OCI-LY7 (cell line): ENCODE measurements around the gene ADAMTS17. TPM values are rescaled to one million over a fixed set of nuclear protein-coding genes. Genes with fewer than 3 reads are reported as not detected.

Experiments used
- BruUV-seq: library from RNA; stranded (reverse); fragments of 400-500 nt; replicated peaks from 2 replicates; lab custom pipeline; 2021; lab: Mats Ljungman, UMichigan
- CTCF ChIA-PET: fragments of 300-600 bp; sonication (Branson Sonifier 250); formaldehyde crosslinking; loops from one replicate; lab custom pipeline; 2022; ENCODE audit warnings: antibody characterized with exemption; ENCODE audit not compliant: unreplicated experiment; lab: Charles Lee
- POLR2A ChIA-PET: fragments of 300-600 bp; sonication (Branson Sonifier 250); formaldehyde crosslinking; loops from one replicate; lab custom pipeline; 2022; ENCODE audit warnings: antibody characterized with exemption; lab: Charles Lee
- DNase-seq: peaks from one replicate; pipeline ENCODE4 v3.0.0-alpha.2; 2015; ENCODE audit warnings: low spot score
- H2AFZ ChIP-seq: fragments of 200-600 bp; sonication (generic), shearing (Covaris generic); 2 replicates; pipeline ENCODE4 v1.6.1; 2014; ENCODE audit warnings: mild to moderate bottlenecking, antibody characterized with exemption, low read length, moderate library complexity
- H3K27ac ChIP-seq: fragments of 200-600 bp; sonication (generic); 2 replicates; pipeline ENCODE4 v1.5.1; 2014; ENCODE audit warnings: mixed run types, low read depth, mild to moderate bottlenecking, moderate library complexity, low read length, inconsistent platforms; ENCODE audit not compliant: poor library complexity, severe bottlenecking
- H3K36me3 ChIP-seq: fragments of 200-600 bp; sonication (generic); 2 replicates; pipeline ENCODE4 v1.6.1; 2014; ENCODE audit warnings: mild to moderate bottlenecking, antibody characterized with exemption, low read length, moderate library complexity, mixed read lengths; ENCODE audit not compliant: insufficient read depth
- H3K4me1 ChIP-seq: fragments of 200-600 bp; sonication (generic); 2 replicates; pipeline ENCODE4 v1.5.1; 2014; ENCODE audit warnings: mild to moderate bottlenecking, low read length; ENCODE audit not compliant: insufficient read depth, poor library complexity, severe bottlenecking
- H3K4me2 ChIP-seq: fragments of 200-600 bp; sonication (generic); 2 replicates; pipeline ENCODE4 v1.6.1; 2014; ENCODE audit warnings: mild to moderate bottlenecking, low read length
- H3K4me3 ChIP-seq: fragments of 200-600 bp; sonication (generic); 2 replicates; pipeline ENCODE4 v1.5.1; 2014; ENCODE audit warnings: mild to moderate bottlenecking, low read depth, low read length; ENCODE audit not compliant: poor library complexity, severe bottlenecking
- H3K79me2 ChIP-seq: fragments of 200-600 bp; sonication (generic); 2 replicates; pipeline ENCODE4 v1.6.1; 2016; ENCODE audit warnings: low read depth, mild to moderate bottlenecking, low read length, moderate library complexity, mixed read lengths; ENCODE audit not compliant: insufficient read depth
- H3K9me2 ChIP-seq: fragments of 200-600 bp; sonication (generic); 2 replicates; pipeline ENCODE4 v1.6.1; 2016; ENCODE audit warnings: mild to moderate bottlenecking, low read length, mixed read lengths; ENCODE audit not compliant: insufficient read depth
- H3K9me3 ChIP-seq: fragments of 200-600 bp; sonication (generic); 2 replicates; pipeline ENCODE4 v1.6.1; 2014; ENCODE audit warnings: mild to moderate bottlenecking, mixed run types, low read length, mixed read lengths
- H4K20me1 ChIP-seq: fragments of 200-600 bp; sonication (generic); 2 replicates; pipeline ENCODE4 v1.6.1; 2014; ENCODE audit warnings: mild to moderate bottlenecking, antibody characterized with exemption, low read length, moderate library complexity, mixed read lengths; ENCODE audit not compliant: insufficient read depth
- EZH2phosphoT487 ChIP-seq: fragments of 200-600 bp; sonication (generic); IDR thresholded peaks from 2 replicates; pipeline ENCODE4 v1.6.1; 2018; ENCODE audit warnings: low read depth, borderline replicate concordance, mild to moderate bottlenecking, mixed run types, antibody characterized with exemption, low read length, moderate library complexity, mixed read lengths
- intact Hi-C: fragments of 100-400 bp; cut with micrococcal nuclease; formaldehyde crosslinking; loops from one replicate; pipeline ENCODE4 v1.10.0; 2022; ENCODE audit not compliant: unreplicated experiment
- total RNA-seq, 2 experiments: library from RNA; depleted of rRNA in 1 of 2; stranded (reverse); fragments of >200 nt in 1 of 2; shearing (Covaris generic) in 1 of 2; gene quantifications; 2 replicates each; pipeline ENCODE4 v1.2.3, GENCODE V29; 2014 to 2022
- TF ChIP-seq, protein P1 (sequence below): fragments of 200-600 bp; sonication (generic); conservative IDR thresholded peaks from 2 replicates; pipeline ENCODE4 v1.5.1; 2014; ENCODE audit warnings: mild to moderate bottlenecking, antibody characterized with exemption, low read length, moderate library complexity, mixed read lengths

The ADAMTS17 gene
- total RNA-seq, 2 experiments from 2014 or later = not detected

DNA sequence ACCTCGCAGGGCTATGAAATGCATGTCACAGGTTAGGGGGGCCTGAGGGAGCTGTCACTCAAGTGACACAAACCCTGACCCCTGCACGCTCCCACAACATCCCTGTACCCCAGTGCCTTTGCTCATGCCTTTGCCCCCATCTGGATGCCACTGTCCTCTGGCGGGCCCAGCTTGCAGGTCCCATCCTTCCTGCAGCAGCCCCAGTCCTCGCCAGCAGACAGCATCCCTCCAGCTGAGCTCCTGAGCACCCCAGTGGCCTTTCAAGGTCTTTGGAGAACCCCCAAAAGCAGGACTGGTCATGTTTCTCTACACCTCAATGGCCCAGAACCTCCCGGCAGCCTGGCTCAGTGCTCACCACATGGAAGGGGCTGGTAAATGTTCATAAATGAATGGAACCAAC lies 170.4 kb downstream of the ADAMTS17 start:
- Histone ChIP-seq H3K4me1 (no peaks in the 10 kb centered on the region), H3K9me3 (peaks cover 14% of the 10 kb centered on the region), H4K20me1 (no peaks in the 10 kb centered on the region), H3K79me2 (no peaks in the 10 kb centered on the region), H3K4me2 (no peak overlapping the region), H3K4me3 (no peak overlapping the region), H3K27ac (no peak overlapping the region), H3K9me2 (no peaks in the 10 kb centered on the region), H3K36me3 (no peaks in the 10 kb centered on the region), H2AFZ (no peak overlapping the region)
- TF ChIP-seq EZH2phosphoT487 = no peak
- TF ChIP-seq, protein P1, sequence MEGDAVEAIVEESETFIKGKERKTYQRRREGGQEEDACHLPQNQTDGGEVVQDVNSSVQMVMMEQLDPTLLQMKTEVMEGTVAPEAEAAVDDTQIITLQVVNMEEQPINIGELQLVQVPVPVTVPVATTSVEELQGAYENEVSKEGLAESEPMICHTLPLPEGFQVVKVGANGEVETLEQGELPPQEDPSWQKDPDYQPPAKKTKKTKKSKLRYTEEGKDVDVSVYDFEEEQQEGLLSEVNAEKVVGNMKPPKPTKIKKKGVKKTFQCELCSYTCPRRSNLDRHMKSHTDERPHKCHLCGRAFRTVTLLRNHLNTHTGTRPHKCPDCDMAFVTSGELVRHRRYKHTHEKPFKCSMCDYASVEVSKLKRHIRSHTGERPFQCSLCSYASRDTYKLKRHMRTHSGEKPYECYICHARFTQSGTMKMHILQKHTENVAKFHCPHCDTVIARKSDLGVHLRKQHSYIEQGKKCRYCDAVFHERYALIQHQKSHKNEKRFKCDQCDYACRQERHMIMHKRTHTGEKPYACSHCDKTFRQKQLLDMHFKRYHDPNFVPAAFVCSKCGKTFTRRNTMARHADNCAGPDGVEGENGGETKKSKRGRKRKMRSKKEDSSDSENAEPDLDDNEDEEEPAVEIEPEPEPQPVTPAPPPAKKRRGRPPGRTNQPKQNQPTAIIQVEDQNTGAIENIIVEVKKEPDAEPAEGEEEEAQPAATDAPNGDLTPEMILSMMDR = no peak
- DNase-seq = no peak
- ChIA-PET POLR2A (no interaction called here), CTCF (interaction anchor here (0.6 kb wide), 1 partner anchor 44 kb away, joined by 3 read pairs; no protein-coding TSS in a partner anchor)
- intact Hi-C loops = no loop called here
- BruUV-seq = no TSS peak

DNA sequence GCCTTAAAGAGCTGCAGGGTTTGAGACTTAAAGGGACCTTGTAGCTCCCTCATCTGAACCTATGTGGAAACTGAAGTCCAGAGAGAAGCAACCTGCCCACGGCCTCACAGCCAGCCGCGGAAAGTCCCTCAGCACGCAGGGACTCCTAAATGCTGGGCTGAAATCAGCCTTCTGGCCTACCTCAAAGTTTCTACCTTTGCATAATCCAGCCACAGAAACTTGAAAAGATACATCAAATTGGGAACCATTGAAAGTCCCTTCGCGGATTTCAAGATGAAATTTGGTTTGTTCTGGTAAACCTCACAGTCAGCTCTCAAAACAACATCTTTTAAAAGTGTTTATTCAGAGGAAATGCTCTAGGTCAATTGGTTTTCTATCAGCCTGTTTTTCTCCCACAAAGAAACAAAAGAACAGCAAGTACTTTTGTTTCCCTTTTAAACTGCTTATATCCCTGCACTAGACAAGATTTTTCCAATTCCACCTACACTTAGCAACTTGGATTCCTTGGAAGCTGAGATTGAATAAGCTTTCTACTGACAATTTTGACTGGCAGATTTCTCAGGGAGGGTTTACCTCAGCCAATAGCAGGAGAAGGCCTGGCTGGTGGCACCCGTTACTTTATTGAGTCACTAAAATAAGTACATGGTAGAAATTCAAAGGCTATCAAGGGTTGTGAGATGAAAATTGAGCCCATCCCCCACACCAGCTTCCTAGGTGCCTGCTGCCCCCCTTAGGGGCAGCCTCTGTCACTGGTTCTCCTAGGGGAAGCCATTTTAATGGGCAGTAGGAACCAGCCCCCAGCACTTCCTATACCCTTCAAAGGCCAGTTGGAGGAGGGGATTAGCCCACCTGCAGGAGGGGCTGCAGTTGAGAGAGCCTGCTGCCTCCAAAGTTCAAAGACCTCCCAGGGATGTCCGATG lies 171.2 kb downstream of the ADAMTS17 start:
- DNase-seq = no peak
- CTCF ChIA-PET = no interaction called here

More for the DNA sequence above, 171.2 kb downstream of the ADAMTS17 start:
- H3K27ac ChIP-seq = no peak overlapping the region
- intact Hi-C loops = no loop called here
- no peaks in the 10 kb centered on the region for H3K4me1 ChIP-seq
- H2AFZ ChIP-seq = no peak overlapping the region
- no peaks in the 10 kb centered on the region for H4K20me1 ChIP-seq
- TF ChIP-seq, protein P1 = no peak
- no peak for TF ChIP-seq EZH2phosphoT487
- POLR2A ChIA-PET = interaction anchor here (0.5 kb wide), 1 partner anchor 40 kb away, joined by 3 read pairs; no protein-coding TSS in a partner anchor
- no TSS peak for BruUV-seq
- H3K36me3 ChIP-seq = no peaks in the 10 kb centered on the region
- H3K4me2 ChIP-seq = no peak overlapping the region
- no peak overlapping the region for H3K4me3 ChIP-seq
- no peaks in the 10 kb centered on the region for H3K9me2 ChIP-seq
- no peaks in the 10 kb centered on the region for H3K79me2 ChIP-seq
- H3K9me3 ChIP-seq = peaks cover 14% of the 10 kb centered on the region
